MV-4-11 (cell line): ENCODE data around the gene MARCHF2.
"Not testable (repeated sequence)": the region's sequence is repeated elsewhere in the genome, so short reads cannot be mapped to it uniquely, and the experiment has no call there.

Source experiments
- DNase-seq: peaks from one replicate; lab custom pipeline; 2025; lab: John Stamatoyannopoulos, UW

The MARCHF2 gene

DNA sequence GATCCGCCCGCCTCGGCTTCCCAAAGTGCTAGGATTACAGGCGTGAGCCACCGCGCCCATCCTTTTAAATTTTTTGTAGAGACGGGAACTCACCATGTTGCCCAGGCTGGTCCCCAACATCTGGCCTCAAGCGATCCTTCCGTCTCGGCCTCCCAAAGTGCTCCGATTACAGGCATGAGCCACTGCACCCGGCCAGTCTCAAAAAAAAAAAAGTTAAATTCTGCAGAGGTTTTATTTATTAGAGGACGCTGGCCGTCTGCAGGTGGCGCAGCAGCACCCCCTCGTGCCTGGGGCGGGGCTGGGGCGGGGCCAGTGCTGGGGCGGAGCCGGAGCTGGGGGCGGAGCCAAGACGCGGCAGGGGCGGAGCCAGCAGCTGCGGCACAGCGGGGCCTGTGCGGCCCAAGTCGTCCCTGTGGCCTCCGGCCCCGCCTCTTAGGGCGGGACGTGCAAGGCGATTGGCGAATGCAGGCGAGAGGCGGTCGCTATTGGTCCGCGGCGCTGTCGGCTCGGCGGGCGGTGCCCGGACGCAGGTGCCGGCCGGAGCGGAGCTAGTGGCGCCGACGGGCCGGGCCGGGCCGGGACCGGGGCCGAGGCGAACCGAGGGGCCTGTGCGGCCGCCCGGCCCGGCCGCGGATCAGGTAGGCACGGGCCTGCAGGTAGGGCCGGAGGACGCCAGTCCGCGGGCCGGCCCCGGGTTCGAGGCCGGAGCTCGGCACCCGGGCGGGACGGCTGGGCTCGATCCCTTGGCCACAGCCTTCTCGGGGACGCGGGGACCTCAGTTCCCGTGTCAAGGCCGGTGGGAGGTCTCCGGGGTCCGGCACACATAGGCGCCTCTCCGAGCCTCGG is at the start of gene MARCHF2:
MARCHF2 (plus strand) TSS at position 523 of the 846 bp plus-strand sequence. CDS start 8,536 bp downstream, outside the sequence.
- DNase-seq = peak; percentile 98

DNA sequence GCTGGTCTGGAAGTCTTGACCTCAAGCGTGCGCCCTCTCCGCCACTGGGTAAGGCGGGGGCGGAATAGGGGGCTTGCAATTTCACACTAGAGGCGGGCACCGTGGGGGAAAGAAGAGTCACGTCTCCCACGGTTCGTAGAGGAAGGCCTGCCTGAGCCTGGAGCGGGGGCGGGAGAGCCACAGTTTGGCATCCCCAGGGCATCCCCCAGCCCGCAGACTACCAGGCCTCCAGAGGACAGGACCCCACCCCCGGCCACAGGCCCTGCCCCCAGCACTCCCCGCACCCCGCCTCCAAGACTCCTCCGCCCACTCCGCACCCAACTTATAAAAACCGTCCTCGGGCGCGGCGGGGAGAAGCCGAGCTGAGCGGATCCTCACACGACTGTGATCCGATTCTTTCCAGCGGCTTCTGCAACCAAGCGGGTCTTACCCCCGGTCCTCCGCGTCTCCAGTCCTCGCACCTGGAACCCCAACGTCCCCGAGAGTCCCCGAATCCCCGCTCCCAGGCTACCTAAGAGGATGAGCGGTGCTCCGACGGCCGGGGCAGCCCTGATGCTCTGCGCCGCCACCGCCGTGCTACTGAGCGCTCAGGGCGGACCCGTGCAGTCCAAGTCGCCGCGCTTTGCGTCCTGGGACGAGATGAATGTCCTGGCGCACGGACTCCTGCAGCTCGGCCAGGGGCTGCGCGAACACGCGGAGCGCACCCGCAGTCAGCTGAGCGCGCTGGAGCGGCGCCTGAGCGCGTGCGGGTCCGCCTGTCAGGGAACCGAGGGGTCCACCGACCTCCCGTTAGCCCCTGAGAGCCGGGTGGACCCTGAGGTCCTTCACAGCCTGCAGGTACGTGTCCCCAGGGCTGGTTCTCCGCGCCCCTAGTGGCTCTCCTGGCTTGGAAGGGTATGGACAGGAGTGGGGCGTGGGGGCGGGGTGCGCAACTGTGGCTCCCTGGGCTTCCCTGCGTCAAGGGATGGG is 49.0 kb upstream of the MARCHF2 start, which contains the start of gene ANGPTL4:
ANGPTL4 (plus strand) TSS at position 353 of the 969 bp plus-strand sequence; CDS start at position 520, 167 bp downstream.
- DNase-seq = no peak

DNA sequence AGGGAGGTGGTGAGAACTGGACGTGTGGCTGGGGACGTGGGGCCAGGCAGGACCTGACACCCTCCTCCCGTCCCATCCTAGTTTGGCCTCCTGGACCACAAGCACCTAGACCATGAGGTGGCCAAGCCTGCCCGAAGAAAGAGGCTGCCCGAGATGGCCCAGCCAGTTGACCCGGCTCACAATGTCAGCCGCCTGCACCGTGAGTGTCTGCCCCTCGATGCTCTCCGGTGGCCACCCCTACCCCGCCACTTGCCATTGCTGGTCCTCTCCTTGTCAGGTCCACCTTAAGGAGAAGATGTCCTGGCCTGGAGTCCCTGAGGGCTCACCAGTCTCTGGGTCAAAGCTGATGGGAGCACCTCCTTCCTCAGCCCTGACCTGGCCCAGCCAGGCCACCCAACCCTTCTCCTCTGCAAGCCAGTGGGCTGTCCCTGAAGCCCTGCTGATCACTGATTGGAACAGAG is 47.0 kb upstream of the MARCHF2 start:
- DNase-seq = no peak

DNA sequence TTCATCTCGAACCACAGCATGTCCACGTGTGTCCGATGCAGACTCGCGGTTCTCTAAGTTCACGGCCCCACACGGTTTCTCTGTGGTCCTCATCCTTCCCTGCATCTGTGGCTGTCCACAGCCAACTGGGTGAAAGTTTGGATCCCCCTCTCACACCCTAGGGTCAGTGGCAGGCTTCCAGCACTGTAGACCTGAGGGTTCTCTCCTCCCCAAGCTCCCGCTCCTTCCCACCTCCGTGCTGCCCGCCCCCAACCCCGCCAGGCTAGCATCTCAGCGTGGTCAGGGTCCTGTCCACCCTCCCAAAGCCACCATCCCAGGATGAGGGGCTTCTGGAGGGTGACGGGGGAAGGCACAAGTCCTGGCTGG is 46.2 kb upstream of the MARCHF2 start:
- no peak for DNase-seq

DNA sequence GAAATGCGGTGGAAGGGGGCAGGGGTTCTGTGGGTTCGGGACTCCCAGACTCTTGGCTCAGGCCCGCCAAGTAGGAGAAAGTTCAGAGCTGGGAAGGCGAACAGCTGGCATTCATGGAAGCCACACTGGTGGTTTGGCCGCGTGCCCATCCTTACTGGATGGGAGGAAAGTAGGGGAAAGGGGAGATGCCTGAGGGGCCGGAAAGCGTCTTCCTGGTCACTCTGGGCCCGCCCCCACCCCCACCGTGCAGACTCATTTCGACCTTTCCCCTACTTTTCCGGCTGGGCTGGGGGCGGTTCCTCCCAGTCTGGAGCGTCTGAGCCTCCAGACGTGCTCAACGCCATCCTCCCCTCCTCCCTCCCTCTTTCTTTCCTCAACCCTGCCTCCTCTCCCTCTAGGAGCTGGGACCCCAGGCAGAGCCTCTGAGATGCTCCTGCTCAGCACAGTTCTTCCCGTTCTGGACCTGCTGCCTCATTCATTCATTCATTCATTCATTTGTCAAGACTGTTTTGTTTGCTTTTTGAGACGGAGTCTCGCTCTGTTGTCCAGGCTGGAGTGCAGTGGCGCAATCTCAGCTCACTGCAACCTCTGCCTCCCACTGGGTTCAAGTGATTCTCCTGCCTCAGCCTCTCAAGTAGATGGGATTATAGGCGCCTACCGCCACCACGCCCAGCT is 45.6 kb upstream of the MARCHF2 start:
- no peak for DNase-seq

DNA sequence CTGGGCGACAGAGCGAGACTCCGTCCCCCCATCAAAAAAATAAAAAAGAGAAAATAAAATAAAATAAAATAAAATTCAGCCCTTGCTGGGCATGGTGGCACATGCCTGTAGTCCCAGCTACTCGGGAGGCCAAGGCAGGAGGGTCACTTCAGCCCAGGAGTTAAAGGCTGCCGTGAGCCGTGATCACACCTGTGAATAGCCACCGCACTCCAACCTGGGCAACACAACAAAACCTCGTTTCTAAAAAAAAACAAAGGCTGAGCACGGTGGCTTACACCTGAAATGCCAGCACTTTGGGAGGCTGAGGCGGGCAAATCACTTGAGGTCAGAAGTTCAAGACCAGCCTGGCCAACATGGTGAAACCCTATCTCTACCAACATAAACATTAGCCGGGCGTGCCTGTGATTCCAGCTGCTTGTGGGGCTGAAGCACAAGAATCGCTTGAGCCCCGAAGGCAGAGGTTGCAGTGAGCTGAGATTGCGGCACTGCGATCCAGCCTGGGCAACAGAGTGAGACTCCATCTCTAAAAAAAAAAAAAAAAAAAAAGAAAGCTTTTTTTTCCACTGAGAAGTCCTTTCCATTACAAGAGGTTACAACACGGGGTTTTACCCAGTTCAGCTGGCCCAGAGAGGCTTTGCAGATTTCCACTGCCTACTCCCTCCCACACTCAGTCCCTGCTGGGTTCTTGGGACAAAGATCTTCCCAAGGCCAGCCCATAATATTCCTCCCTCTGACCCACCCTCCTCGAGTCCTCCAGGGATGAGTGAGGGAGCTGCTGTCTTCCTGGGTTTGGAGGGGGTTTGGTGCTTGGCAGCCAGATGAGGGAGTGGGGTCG is 42.7 kb upstream of the MARCHF2 start:
- DNase-seq = no peak

DNA sequence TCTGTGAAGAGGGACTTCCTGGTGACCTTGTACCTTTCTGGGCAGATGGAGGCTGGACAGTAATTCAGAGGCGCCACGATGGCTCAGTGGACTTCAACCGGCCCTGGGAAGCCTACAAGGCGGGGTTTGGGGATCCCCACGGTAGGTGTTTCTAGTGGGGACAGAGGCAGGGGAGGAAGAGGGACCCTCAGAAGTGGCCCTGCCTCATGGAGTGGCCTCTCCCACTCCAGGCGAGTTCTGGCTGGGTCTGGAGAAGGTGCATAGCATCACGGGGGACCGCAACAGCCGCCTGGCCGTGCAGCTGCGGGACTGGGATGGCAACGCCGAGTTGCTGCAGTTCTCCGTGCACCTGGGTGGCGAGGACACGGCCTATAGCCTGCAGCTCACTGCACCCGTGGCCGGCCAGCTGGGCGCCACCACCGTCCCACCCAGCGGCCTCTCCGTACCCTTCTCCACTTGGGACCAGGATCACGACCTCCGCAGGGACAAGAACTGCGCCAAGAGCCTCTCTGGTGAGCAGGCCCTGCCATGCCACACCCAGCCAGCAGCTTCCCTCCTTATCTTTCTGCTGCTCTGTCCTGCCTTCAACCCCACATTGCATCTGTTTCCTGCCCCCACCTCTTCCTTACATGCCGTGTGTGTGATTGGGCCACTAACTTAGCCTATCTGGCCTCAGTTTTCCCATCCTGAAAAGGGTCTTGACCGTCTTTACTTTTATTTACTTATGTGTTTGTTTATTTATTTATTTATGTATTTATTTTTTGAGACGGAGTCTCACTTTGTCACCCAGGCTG is 41.9 kb upstream of the MARCHF2 start:
- DNase-seq = no peak

DNA sequence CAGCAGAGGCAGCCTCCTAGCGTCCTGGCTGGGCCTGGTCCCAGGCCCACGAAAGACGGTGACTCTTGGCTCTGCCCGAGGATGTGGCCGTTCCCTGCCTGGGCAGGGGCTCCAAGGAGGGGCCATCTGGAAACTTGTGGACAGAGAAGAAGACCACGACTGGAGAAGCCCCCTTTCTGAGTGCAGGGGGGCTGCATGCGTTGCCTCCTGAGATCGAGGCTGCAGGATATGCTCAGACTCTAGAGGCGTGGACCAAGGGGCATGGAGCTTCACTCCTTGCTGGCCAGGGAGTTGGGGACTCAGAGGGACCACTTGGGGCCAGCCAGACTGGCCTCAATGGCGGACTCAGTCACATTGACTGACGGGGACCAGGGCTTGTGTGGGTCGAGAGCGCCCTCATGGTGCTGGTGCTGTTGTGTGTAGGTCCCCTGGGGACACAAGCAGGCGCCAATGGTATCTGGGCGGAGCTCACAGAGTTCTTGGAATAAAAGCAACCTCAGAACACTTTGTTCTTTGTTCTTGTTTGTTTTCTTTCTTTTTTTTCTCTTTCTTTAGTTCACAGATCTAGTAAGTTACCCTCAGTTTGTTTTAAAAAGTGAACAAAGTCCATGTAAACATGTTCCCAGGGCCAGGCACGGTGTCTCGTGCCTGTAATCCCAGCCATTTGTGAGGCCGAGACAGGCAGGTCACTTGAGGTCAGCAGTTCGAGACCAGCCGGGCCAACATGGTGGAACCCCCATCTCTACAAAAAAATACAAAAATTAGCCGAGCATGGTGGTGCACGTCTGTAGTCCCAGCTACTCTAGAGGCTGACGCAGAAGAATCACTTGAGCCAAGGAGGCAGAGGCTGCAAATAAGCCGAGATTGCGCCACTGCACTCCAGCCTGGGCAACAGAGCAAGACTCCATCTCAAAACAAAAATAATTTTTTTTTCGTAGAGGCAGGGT is 39.0 kb upstream of the MARCHF2 start:
- no peak for DNase-seq

- DNase-seq = not testable (repeated sequence)
These were observed 37.3 kb upstream of the MARCHF2 start for GRCh38 chr19:8375766-8376165.

DNA sequence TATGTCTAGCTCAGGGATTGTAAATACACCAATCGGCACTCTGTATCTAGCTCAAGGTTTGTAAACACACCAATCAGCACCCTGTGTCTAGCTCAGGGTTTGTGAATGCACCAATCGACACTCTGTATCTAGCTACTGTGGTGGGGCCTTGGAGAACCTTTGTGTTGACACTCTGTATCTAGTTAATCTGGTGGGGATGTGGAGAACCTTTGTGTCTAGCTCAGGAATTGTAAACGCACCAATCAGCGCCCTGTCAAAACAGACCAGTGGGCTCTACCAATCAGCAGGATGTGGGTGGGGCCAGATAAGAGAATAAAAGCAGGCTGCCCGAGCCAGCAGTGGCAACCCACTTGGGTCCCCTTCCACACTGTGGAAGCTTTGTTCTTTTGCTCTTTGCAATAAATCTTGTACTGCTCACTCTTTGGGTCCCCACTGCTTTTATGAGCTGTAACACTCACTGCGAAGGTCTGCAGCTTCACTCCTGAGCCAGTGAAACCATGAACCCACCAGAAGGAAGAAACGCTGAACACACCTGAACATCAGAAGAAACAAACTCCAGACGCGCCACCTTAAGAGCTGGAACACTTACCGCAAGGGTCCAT is 36.6 kb upstream of the MARCHF2 start:
- DNase-seq = not testable (repeated sequence)

DNA sequence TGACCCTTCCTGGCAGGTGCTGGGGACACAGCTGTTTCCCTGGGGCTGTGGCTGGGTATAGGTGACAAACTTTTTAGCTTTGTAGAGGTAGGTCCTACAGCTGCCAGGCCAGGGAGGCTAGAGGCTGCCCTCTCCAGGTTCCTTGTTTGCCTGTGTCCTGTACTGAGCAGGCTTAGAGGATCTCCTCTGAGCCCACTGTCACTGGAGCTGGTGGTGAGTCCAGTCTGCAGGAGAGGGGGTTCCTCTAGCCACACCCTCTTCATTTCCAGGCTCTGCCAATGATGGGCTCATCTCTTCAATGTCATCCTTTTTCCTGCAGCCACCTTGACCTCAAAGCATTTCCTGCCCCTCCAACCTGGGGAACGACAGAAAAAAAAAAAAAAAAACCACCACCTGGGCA is 35.5 kb upstream of the MARCHF2 start:
- no peak for DNase-seq

DNA sequence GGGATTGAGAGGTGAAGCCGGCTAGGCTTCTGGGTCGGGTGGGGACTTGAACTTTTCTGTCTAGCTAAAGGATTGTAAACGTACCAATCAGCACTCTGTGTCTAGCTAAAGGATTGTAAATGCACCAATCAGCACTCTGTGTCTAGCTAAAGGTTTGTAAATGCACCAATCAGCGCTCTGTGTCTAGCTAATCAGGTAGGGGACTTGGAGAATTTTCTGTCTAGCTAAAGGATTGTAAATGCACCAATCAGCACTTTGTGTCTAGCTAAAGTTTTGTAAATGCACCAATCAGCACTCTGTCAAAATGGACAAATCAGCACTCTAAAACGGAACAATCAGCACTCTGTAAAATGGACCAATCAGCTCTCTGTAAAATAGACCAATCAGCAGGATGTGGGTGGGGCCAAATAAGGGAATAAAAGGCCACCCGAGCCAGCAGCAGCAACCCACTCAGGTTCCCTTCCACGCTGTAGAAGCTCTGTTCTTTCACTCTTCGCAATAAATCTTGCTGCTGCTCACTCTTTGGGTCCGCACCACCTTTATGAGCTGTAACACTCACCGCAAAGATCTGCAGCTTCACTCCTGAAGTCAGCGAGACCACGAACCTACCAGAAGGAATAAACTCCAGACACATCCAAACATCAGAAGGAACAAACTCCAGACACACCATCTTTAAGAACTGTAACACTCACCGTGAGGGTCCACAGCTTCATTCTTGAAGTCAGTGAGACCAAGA is 33.8 kb upstream of the MARCHF2 start:
- not testable (repeated sequence) for DNase-seq

DNA sequence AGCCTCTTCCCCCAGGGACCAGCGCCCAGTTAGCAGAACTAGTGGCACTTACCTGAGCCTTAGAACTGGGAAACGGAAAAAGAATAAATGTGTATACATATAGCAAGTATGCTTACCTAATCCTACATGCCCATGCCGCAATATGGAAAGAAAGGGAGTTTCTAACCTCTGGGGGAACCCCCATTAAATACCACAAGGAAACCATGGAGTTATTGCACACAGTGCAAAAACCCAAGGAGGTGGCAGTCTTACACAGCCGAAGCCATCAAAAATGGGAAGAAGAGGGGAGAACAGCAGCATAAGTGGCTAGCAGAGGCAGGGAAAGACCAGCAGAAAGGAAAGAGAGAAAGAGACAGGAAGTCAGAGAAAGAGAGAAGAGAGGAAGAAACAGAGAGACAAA is 28.5 kb upstream of the MARCHF2 start:
- peak; percentile 44 for DNase-seq

DNA sequence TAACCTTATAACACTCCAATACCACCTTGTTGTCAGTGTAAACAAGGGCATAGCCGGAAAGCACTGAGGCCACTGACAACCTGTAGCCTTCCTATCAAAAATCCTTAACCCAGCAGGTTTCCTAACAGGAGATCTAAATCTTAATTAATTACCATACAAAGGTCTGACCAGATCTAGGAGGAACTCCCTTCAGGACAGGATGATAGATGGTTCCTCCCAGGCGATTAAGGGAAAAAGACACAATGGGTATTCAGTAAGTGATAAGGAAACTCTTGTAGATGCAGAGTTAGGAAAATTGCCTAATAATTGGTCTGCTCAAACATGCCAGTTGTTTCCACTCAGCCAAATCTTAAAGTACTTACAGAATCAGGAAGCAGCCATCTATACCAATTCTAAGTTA is 28.0 kb upstream of the MARCHF2 start:
- DNase-seq = peak; percentile 31

- DNase-seq = not testable (repeated sequence)
These were observed 27.5 kb upstream of the MARCHF2 start for GRCh38 chr19:8385566-8385965.

DNA sequence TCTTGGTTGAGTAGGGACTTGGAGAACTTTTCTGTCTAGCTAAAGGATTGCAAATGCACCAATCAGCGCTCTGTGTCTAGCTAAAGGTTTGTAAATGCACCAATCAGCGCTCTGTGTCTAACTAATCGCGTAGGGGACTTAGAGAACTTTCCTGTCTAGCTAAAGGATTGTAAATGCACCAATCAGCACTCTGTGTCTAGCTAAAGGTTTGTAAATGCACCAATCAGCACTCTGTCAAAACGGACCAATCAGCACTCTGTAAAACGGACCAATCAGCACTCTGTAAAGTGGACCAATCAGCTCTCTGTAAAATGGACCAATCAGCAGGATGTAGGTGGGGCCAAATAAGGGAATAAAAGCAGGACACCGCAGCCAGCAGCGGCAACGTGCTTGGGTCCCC is 26.7 kb upstream of the MARCHF2 start:
- DNase-seq = not testable (repeated sequence)

GRCh38 chr19:8386990-8387389 is 26.1 kb upstream of the MARCHF2 start:
- no peak for DNase-seq
